ENCODE data around the gene ZNF280B.
"Not testable (repeated sequence)": the region's sequence is repeated elsewhere in the genome, so short reads cannot be mapped to it uniquely, and the experiment has no call there.

The ZNF280B gene

DNA sequence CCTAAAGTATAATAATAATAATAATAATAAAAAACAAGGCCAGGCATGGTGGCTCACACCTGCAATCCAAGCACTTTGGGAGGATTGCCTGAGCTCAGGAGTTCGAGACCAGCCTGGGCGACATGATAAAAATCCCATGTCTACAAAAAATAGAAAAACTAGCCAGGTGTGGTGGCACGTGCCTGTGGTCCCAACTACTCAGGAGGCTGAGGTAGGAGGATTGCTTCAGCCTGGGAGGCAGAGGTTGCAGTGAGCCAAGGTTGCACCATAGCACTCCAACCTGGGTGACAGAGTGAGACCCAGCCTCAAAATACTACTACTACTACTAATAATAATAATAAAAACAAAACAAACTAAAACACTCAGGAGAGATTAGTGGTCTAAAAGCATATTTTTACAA lies 27.1 kb upstream of the ZNF280B start:
- no peak for DNase-seq (ENCODE audit: low read depth)

DNA sequence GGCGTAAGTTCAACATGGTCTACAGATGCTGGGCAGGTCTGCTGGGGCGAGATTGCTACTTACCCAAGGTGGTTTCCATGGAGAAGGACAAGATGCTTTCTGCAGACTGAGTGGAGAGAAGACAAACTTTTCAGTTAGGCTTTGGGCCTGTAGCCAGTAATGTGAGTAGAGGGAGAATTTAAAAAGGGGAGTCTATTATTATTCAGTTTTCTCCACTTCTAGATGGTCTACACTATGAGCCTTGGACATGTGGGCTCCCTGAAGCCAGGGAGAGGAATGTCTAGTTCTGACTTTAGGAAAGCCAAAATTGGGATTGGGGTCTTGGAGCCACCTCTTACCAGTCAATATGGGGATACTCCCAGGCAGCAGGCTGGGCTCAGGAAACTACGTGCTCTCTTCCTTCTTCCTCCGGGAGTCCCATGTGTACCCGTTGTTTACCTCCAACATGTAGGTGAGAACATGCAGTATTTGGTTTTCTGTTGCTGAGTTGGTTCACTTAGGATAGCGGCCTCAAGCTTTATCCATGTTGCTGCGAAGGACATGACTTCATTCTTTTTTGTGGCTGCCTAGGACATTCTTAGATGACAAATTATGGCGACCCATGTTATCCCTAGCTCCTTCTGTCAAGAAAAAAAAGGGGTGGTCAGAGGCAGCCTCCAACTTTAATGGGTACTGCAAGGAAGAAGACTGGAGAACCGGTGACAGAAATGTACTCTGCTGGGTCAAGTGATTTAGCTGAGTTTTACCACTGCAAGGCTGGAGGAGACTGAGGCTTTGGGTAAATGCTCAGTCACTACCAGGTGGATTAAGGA lies 26.3 kb upstream of the ZNF280B start:
- no peak for DNase-seq (ENCODE audit: low read depth)

DNA sequence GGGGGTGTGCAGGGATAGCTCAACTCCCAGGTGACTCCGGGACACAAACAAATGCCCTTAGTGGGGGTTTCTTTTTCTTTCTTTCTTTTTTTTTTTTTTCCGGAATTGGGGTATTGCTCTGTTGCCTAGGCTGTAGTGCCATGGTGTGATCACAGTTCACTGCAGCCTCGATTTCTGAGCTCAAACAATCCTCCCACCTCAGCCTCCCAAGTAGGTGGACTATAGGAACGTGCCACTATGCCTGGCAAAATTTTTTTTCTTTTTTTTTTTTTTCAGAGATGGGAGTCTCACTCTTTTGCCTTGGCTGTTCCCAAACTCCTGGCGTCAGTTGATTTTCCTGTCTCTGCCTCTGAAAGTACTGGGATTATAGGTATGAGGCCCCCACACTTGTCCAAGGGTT lies 25.3 kb upstream of the ZNF280B start:
- DNase-seq (ENCODE audit: low read depth) = no peak

DNA sequence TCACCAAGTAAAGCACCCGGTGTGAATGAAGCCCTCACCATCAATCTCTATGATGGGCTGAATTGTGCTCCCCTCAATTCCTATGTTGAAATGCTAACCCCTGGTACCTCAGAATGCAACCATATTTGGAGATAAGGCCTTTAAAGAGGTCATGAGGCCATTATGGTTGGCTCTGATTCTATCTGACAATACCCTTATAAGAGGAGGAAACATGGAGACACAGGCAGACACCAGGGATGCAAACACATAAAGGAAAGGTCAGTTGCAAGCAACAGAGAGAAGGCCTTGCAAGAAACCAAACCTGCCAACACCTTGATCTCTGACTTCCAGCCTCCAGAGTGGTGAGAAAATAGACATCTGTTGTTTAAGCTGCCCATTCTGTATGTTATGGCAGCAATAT lies 24.9 kb upstream of the ZNF280B start:
- DNase-seq (ENCODE audit: low read depth) = no peak

DNA sequence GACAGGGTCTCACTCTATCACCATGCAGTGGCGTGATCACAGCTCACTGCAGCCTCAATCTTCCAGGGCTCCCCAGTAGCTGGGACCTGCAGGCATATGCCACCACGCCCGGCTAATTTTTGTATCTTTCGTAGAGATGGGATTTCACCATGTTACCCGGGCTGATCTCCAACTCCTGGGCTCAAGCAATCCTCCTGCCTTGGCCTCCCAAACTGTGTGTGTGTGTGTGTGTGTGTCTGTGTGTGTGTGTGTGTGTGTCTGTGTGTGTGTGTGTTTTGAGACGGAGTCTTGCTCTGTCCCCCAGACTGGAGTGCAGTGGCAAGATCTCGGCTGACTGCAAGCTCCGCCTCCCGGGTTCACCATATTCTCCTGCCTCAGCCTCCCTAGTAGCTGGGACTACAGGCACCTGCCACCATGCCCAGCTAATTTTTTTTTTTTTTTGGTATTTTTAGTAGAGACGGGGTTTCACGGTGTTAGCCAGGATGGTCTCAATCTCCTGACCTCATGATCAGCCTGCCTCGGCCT lies 24.1 kb upstream of the ZNF280B start:
- DNase-seq (ENCODE audit: low read depth) = not testable (repeated sequence)

DNA sequence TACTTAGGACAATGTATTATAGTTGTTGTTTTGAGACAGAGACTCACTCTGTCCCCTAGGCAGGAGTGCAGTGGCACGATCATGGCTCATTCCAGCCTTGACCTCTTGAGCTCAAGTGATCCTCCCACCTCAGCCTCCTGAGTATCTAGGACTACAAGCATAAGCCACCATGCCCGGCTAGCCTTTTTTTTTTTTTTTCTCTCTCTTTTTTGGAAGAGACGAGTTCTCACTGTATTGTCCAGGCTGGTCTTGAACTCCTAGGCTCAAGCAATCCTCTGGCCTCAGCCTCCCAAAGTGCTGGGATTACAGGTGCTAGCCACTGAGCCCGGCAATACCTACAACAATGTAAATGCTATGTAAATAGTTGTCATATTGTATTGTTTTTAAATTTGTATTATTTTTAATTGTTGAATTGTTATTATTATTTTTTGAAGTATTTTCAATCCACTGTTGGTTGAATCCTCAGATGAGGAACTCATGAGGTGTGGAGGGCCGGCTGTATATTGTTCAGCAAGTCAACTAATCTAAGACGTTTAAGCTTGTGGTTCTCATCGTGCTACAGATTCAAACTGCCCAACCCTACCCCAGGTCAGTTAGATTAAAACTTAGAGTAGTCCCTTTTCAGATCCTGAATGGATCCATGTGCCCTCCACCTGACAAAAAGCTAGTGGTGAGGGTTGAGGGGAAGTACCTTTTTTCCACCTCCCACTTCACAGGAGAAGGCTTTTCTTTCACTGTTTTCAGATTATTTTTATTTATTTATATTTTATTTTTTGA lies 23.4 kb upstream of the ZNF280B start:
- DNase-seq (ENCODE audit: low read depth) = no peak

DNA sequence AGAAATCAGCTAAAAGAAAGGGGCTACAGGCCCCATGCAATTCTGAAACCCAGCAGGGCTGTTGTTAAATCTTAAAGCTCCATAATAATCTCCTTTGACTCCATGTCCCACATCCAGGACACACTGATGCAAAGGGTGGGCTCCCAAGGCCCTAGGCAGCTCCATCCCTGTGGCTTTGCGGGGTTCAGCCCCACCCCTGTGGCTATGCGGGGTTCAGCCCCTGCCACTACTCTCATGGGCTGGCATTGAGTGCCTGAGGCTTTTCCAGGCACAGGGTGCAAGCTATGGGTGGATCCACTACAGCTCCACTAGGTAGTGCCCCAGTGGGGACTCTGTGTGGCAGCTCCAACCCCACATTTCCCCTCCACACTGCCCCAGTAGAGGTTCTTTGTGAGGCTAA lies 20.2 kb upstream of the ZNF280B start:
- DNase-seq (ENCODE audit: low read depth) = no peak

DNA sequence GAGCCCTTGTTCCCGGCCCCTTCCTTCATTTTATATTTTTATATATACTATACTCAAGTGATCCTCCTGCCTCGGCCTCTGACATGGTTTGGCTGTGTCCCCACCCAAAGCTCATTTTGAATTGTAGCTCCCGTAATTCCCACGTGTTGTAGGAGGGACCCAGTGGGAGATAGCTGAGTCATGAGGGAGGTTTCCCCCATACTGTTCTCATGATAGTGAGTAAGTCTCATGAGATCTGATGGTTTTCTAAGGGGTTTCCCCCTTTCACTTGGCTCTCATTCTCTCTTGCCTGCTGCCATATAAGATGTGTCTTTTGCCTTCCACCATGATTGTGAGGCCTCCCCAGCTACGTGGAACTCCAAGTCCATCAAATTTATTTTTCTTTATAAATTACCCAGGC lies 18.8 kb upstream of the ZNF280B start:
- no peak for DNase-seq (ENCODE audit: low read depth)

DNA sequence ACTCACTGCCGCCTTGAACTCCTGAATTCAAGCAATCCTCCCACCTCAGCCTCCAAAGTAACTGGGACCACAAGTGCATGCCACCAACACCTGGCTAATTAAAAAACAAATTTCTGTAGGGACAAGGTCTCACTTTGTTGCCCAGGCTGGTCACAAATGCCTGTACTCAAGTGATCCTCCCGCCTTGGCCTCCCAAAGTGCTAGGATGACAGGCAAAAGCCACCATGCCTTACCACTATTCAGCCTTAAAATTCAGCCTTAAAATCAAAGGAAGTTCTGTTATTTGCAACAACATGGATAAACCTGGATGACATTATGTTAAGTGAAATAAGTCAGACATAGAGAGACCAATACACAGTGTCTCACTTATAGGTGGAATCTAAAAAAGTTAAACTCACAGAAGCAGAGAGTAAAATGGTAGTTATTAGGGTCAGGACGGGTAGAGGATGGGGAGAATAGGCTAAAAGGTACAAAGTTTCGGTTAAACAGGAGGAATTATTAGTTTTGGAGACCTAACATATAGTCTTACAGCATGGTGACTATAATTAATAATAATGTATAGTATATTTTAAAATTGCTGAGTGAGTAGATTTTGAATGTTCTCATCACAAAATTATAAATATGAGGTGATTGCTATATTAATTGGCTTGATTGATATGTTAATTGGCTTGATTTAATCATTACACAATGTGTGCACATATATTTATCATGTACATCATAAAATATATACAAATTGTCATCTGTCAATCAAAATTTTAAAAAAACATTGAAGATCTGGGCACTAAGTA lies 17.8 kb upstream of the ZNF280B start:
- DNase-seq (ENCODE audit: low read depth) = no peak

DNA sequence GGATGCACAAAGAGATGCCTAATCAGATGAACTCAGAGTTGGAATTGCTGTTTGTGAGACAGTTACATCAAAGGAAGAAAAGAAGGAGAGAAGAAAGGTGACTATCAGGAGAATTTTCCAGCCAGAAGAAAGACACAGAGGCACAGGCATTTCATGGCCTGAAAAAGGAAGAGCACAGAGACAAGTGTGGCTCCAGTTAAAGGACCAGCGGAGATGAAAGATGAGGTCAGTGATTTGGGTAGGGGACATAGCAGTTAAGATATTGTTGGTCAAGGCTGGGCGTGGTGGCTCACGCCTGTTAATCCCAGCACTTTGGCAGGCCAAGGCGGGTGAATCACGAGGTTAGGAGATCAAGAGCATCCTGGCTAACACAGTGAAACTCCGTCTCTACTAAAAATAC lies 15.0 kb upstream of the ZNF280B start:
- no peak for DNase-seq (ENCODE audit: low read depth)

DNA sequence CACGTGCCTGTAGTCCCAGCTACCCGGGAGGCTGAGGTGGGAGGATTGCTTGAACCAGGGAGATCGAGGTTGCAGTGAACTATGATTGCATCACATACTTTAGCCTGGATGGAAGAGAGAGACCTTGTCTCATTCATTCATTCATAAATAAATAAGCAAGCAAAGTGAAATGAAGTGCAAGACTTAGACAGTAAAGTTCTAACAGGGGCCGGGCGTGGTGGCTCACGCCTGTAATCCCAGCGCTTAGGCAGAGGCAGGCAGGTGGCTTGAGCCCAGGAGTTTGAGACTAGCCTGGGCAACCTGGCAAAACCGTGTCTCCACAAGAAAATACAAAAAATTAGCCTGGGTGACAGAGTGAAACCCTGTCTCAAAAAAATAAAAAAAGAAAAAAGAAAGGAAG lies 13.1 kb upstream of the ZNF280B start:
- no peak for DNase-seq (ENCODE audit: low read depth)

DNA sequence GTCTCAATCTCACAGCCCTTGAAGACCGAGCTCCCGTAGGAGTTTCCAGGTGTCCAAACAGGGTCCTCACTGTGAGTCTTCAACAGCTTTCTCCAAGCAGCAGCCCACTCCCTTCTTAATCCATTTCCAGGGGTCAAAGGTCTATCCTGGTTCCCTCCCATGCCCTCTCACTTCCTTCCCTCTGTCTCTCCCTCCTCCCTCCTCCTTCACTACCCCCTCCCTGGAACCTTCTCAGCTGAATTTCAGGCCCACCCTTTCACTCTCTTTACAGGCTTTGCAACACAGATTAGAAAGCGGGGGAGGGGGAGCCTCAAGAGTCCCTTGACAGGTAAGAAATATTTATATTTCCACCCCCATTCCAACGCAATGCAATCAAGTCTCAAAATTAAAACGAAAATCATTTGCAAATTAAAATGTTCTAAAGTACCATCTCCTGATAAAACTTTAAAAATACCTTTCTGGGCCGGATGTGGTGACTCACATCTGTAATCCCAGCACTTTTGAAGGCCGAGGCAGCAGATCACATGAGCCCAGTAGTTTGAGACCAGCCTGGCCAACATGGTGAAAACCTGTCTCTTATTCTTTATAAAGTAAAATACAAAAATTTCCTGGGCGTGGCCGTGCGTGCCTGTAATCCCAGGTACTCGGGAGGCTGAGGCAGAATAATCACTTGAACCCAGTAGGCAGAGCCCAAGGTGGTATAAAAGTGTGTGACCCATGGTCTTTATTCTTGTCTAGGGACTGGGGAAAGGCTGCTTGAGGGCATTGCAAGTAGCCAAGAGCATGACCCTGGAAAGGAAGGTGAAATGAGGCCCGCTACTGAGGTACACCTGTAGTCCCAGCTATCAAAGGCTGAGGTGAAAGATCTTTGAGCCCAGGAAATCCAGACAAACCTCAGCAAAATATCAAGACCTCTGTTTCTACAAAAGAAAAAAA lies 12.4 kb upstream of the ZNF280B start:
- DNase-seq (ENCODE audit: low read depth) = no peak

DNA sequence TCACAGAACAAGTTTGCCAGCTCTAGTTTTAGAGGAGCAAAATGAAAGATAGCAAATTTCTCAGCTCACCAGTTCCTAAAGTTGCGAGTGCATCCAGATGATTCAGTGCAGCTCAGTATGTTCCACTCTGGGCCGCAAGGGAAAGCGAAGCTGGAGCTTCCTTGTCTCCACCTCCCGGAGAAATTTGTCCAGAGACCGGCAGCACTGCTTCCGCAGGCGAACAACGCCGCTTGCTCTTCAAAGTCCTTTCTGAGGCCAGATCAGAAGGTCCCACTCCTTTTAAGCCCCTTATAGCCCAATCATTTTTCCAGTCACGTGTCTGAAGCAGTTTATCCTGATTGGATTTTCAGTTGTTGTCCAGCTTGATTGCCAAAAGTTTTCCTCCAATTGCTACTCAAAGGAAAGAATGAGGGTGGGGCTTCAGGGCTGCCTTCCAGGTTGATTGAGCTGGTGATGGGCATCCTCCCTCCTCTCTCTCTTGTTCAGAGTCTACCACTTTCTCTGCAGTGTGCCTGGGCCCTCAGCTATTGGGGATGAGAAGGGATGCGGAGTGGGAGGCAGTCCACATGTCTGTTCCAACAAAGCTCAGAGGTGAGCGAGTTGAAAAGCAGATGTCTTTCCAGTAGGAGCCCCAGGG lies 11.6 kb upstream of the ZNF280B start, which contains the start of gene ZNF280A:
Gene ZNF280A (minus strand): TSS at position 251 of the 637 bp plus-strand sequence. CDS start 4,640 bp downstream, outside the sequence.
- no peak for DNase-seq (ENCODE audit: low read depth)

DNA sequence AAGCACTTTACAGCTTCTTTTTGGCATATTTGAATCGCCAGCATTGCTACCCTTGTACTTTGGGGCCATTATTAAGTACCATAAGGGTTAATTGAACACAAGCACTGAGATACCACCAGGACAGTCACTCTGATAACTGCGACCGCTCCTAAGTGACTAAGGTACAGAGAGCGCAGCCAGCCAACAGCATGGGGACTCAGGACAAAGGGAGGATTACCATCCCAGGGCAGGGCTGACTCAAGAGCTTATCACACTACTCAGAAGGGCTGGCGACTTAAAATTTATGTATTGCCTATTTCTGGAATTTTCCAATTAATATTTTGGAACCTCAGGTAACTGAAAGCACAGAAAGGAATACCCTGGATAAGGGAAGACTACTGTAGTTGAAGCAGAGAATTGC lies 11.0 kb upstream of the ZNF280B start:
- no peak for DNase-seq (ENCODE audit: low read depth)

DNA sequence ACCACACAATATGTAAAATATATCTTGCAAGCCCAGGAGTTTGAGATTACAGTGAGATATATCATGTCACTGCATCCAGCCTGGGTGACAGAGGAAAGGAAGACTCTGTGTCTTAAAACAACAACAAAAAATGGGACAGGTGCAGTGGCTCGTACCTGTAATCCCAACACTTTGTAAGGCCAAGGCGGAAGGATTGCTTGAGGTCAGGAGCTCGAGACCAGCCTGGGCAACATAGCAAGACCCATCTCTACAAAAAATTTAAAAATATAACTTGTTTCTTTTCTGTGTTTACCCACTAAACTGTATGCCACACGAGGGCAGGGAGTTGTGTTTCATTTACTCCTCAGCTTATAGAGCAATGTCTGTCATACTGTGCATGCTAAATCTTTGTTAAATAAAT lies 8.4 kb upstream of the ZNF280B start:
- no peak for DNase-seq (ENCODE audit: low read depth)

DNA sequence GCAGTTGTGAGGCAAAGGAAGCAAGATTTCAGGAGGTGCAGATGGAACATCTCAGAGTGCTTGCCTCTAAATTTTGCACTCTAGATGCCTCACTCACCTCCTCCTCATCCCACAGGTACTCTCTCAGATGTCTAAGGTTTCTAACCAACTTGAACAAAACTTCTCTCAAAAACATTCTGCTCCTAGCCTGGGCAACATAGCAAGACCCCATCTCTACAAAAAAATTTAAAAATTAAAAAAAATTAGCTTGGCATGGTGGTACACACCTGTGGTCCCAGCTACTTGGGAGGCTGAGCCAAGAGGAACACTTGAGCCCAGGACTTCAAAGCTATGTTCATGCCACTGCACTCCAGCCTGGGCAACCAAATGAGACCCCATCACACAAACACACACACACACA lies 7.3 kb upstream of the ZNF280B start:
- DNase-seq (ENCODE audit: low read depth) = no peak

DNA sequence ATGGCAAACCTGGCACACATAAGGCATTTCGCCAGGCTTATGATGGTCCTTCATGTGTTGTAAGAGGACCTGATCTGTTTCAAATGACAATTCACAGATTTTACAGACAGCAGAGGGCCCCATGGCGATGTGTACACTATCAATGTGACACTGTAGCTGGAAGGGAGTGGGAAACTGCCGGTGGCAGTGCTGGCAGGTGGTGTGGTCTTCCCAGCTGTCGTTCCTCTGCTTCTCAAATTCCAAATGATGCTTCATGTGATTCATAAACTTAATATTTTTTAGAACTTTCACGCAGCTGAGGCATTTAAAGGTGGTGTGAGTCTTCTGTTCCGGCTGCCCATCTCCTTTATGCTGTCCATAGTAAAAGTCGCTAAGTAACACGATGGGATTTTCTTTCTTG lies 5.9 kb upstream of the ZNF280B start:
- DNase-seq (ENCODE audit: low read depth) = not testable (repeated sequence)

DNA sequence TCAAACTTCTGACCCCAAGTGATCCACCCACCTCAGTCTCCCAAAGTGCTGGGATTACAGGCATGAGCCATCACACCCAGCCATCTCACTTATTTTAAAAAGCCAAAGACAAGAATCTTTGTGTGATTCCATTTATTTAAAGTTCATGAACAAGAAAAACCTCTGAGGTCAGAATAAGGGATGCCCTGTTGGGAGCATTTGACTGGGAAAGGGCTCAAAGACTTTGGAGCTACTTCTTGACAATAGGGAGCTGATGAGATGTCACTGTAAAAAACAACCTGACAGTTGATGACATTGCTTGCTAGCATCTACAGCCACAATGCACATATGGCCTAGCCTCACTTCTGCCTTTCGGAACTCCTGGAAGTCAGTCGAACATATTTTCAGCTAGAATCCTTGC lies 5.1 kb upstream of the ZNF280B start:
- no peak for DNase-seq (ENCODE audit: low read depth)

DNA sequence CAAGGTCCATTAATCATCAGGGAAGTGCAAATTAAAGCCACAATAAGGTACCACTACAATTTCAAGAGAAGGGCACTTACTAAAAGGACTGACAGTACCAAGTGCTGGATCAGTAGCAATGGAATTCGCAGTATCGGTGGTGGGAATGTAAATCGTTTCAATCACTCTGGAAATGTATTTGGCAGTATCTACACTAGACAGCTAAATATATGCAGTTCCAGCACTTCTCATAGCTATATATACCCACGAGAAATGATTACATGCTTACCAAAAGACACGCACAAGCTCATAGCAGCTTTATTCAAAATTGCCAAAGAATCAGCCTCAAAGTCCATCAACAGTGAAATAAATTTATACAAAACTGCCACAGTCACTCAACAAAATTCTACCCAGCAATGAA lies 4.4 kb upstream of the ZNF280B start:
- no peak for DNase-seq (ENCODE audit: low read depth)

DNA sequence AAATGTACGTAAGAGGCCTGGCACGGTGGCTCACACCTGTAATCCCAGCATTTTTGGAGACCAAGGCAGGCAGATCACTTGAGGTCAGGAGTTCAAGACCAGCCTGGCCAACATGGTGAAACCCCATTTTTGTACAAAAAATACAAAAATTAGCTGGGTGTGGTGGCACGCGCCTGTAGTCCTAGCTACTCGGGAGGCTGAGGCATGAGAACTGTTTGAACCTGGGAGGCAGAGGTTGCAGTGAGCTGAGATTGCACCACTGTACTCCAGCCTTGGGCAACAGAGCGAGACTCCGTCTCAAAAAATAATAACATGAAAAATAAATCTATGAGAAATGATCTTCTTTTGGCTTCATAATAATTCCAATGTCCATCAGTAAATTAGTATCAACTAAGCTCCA lies 2.3 kb upstream of the ZNF280B start:
- DNase-seq (ENCODE audit: low read depth) = not testable (repeated sequence)

DNA sequence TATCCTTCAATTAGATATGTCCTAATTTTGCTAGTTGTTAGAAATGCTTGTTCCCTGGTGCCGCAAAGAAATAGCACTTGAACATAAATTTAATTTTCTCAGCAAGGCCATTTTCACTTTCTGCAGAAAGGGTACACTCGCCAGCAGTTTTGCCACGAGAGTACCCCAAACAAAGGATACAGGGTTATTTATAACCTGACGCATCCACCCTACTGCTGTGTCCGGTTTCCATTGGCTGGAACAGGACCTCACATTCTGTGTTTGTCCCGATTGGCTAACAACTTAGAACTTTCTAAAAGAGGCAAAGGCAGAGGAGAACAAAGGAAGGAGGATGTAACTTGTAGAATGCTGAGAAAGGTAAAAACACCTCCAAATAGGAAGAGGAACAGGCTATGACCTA lies 1.4 kb upstream of the ZNF280B start:
- DNase-seq (ENCODE audit: low read depth) = not testable (repeated sequence)

Measured in GM04504 (cell line).